Right ventricle myocardium inferior (tissue), 1 donor: Measurements from ENCODE around the gene ZNF415. TPM values are rescaled to one million over a fixed set of nuclear protein-coding genes. Genes with fewer than 3 reads are reported as not detected.
"Not testable (repeated sequence)": the region's sequence is repeated elsewhere in the genome, so short reads cannot be mapped to it uniquely, and the experiment has no call there.

Experiments
- ATAC-seq: fragments of 200-7000 bp; cut with Tn5 transposase; one replicate; pipeline ENCODE4 v1.9.1; 2020; ENCODE audit warnings: mild to moderate bottlenecking, moderate library complexity
- DNase-seq: peaks from one replicate; pipeline ENCODE4 v3.0.0; 2021; ENCODE audit errors: missing footprints
- intact Hi-C: fragments of 100-400 bp; cut with DNase I; formaldehyde crosslinking; loops from one replicate; pipeline ENCODE4 v1.11.0; 2022
- total RNA-seq: library from RNA; stranded (reverse); fragmentation: NEBNext Ultra II Directional; extraction: Animal tissue kit (Norgen Biotek cat#: 25700); gene quantifications from one replicate; pipeline ENCODE4 v1.2.1, GENCODE V29; 2021
- donor health status: DM: no; HTN: yes; CAD: no; lungs with severe emphysema.

ZNF415 gene
- total RNA-seq, 1 donor from 2014 or later, result 18.6 TPM

DNA sequence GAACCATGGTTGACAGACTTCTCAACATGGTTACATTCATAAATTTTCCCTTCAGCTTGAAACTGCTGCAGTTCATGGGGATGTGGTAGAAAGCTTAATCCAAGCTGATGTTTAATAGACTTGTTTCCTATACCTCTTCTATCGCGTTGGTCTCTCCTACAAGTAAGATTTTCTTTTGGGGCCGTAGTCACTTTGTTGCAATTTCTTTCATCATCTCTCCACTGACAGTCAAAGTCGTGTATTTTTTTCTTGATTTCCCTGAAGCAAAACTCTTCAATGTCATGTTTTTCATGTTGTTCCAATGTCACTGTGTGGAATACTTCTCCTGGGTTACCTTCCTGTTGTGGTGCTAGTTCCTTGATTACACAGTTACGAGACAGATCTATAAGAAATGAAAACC, 23.2 kb downstream of the ZNF415 start:
- no peak for ATAC-seq
- intact Hi-C loops, result no loop called here

GRCh38 chr19:53103234-53104203, 29.2 kb downstream of the ZNF415 start, which contains the start of gene ZNF160:
Gene ZNF160 (minus strand): TSS chr19:53103422. CDS start chr19:53086276, 17,146 bp downstream.
- intact Hi-C loops, result loop anchor here (1.0 to 5.0 kb wide), 3 partner anchors 17 to 54 kb away; partner anchors contain the start of genes ZNF347 and ZNF415
- peak; percentile 98 for DNase-seq
- peak; percentile 100 for ATAC-seq

More for the DNA sequence above, 23.2 kb downstream of the ZNF415 start:
- DNase-seq, result no peak

GRCh38 chr19:53102756-53103233, 29.9 kb downstream of the ZNF415 start:
- intact Hi-C loops, result loop anchor here (1.0 to 5.0 kb wide), 3 partner anchors 16 to 55 kb away; partner anchors contain the start of genes ZNF347 and ZNF415
- ATAC-seq (peak; percentile 28), DNase-seq (no peak)

GRCh38 chr19:53102206-53102755, 30.4 kb downstream of the ZNF415 start:
- intact Hi-C loops, result loop anchor here (2.0 to 5.0 kb wide), 2 partner anchors 15 to 55 kb away; partner anchors contain the start of gene ZNF347
- DNase-seq, result no peak
- ATAC-seq, result no peak

GRCh38 chr19:53101518-53101917, 31.2 kb downstream of the ZNF415 start:
- DNase-seq (no peak), ATAC-seq (no peak)
- intact Hi-C loops, result loop anchor here (5.0 kb wide), 1 partner anchor 56 kb away; the partner anchor contains the start of gene ZNF347

GRCh38 chr19:53098570-53098969, 34.1 kb downstream of the ZNF415 start:
- ATAC-seq, DNase-seq, intact Hi-C loops: not testable (repeated sequence)

DNA sequence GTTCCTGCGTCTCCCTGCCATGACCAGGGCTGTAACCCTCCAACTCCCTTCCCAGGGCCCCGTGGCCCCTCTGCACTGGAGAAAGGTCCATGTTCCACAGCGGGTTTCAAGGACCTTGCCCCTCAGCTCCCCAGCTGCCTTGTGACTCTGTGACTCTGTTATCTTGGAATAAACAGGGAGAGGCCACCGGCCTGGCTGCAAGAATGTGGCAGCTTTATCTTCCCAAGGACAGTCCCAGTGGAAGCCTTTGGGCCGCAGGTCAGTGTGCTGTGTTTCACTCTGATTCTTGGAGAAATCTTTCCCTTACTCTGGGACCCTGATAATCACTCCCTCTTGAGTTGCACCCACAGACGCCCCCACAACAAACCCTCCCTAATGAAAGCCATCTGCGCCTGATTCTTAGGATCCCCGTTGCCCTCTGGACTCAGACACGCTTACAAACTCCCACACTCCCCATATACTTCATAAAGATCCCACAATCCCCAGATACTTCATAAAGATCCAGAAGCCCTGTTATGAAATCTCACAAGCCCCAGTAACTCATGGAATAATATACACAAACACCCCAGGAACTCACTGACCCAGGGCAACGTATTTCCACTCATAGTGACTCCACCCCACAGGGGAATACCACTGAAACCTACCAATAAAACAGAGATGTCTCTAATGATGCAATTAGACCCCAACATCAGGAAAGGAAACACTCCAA, 35.6 kb downstream of the ZNF415 start:
- DNase-seq, intact Hi-C loops: not testable (repeated sequence)
- ATAC-seq, result peak; percentile 60

GRCh38 chr19:53096579-53096978, 36.1 kb downstream of the ZNF415 start:
- intact Hi-C loops, ATAC-seq, DNase-seq: not testable (repeated sequence)

GRCh38 chr19:53094754-53095575, 37.7 kb downstream of the ZNF415 start:
- ATAC-seq (no peak), DNase-seq (no peak)
- intact Hi-C loops, result no loop called here

GRCh38 chr19:53092723-53093122, 40.0 kb downstream of the ZNF415 start:
- ATAC-seq, result no peak
- intact Hi-C loops, result no loop called here
- DNase-seq, result no peak

- DNase-seq, result no peak
- intact Hi-C loops, result no loop called here
These were observed 41.1 kb downstream of the ZNF415 start for GRCh38 chr19:53091413-53092254.

GRCh38 chr19:53088091-53088490, 44.6 kb downstream of the ZNF415 start:
- ATAC-seq (no peak), DNase-seq (no peak)
- intact Hi-C loops, result no loop called here

More at GRCh38 chr19:53091413-53092254, 41.1 kb downstream of the ZNF415 start:
- ATAC-seq, result no peak

GRCh38 chr19:53086949-53087348, 45.8 kb downstream of the ZNF415 start:
- ATAC-seq (peak; percentile 55), DNase-seq (peak; percentile 65)
- intact Hi-C loops, result loop anchor here (2.0 kb wide), 1 partner anchor 16 kb away; the partner anchor contains the start of gene ZNF160

GRCh38 chr19:53085496-53085895, 47.2 kb downstream of the ZNF415 start:
- intact Hi-C loops, result no loop called here
- DNase-seq (no peak), ATAC-seq (no peak)

DNA sequence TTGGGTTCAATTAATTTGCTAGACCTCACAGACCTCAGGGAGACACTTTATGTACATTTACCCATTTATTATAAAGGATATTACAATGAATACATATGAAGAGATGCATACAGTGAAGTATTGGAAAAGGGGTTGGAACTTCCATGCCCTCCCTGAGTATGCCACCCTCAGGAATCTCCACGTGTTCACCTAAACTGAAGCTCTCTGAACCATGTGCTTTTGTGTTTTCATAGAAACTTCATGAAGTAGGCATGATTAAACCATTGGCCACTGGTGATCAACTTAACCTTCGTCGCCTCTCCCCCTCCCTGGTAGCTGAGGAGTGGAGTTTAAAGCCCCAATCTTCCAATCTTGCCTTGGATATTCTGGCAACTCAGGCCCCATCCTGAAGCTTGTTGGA, 49.8 kb downstream of the ZNF415 start:
- no peak for ATAC-seq
- no peak for DNase-seq
- intact Hi-C loops, result no loop called here

- ATAC-seq (no peak), DNase-seq (no peak)
- intact Hi-C loops, result loop anchor here (5.0 to 10.0 kb wide), 2 partner anchors 75 to 118 kb away; partner anchors contain the start of gene ZNF347
These were observed 53.3 kb downstream of the ZNF415 start for GRCh38 chr19:53079313-53079924.
